ENCODE results near the gene PADI6. TPM values are rescaled to one million over a fixed set of nuclear protein-coding genes. Genes with fewer than 3 reads are reported as not detected.
A peak's percentile ranks its signal among the peaks of the same experiment; 100 is the strongest.

PADI6 gene
- total and polyA plus RNA-seq, 2 of the 8 experiments (the other 6 are each of a cell fraction or from before 2014, with no cell fraction given) = not detected

GRCh38 chr1:17347769-17348592 is 24.0 kb upstream of the PADI6 start:
- H3K4me3 ChIP-seq (ENCODE audit: extremely low read depth in 1 of 4, insufficient read depth in 2 of 4, low read depth in 3 of 4, low read length in 4 of 4) = no peak overlapping the region
- no peak overlapping the region for H3K4ac ChIP-seq (replicated peaks; ENCODE audit: insufficient read length, low read depth, low read length)
- H3K27me3 ChIP-seq (replicated peaks in 1 of 4; ENCODE audit: control insufficient read depth in 3 of 4, extremely low read depth in 1 of 4, insufficient read depth in 3 of 4, low read length in 3 of 4) = no peaks in the 10 kb centered on the region
- 89% methylated on average over 14 of the region's 19 CpGs; no CpG with 5 or more reads in 1 of the 2 experiments for WGBS, 2 experiments (ENCODE audit: extremely low coverage in 1 of 2, insufficient coverage in 1 of 2, insufficient read length in 1 of 2, insufficient replicate concordance in 2 of 2, low coverage in 1 of 2, low lambda C conversion rate in 2 of 2, missing lambda C conversion rate in 1 of 2)
- H3K9ac ChIP-seq (replicated peaks in 1 of 4; ENCODE audit: extremely low read depth in 1 of 4, low read depth in 3 of 4, low read length in 3 of 4) = no peak overlapping the region
- ChIA-PET CTCF (ENCODE audit: partially characterized antibody) (interaction anchor here (0.7 to 1.7 kb wide), 2 partner anchors 8 to 10 kb away, joined by 3 read pairs; no protein-coding TSS in a partner anchor), POLR2A (ENCODE audit: partially characterized antibody) (no interaction called here)
- H4K91ac ChIP-seq (replicated peaks; ENCODE audit: insufficient read length, low read length) = no peak overlapping the region
- no peak overlapping the region for H3K18ac ChIP-seq (ENCODE audit: extremely low read depth, low read length)
- H3K4me2 ChIP-seq (ENCODE audit: insufficient read depth in 1 of 2, low read depth in 2 of 2, low read length in 2 of 2) = no peak overlapping the region
- H3K79me1 ChIP-seq (ENCODE audit: low read depth, low read length) = no peaks in the 10 kb centered on the region
- DNase-seq (ENCODE audit: low read depth in 1 of 2, low spot score in 2 of 2) = no peak
- H3K4me1 ChIP-seq (replicated peaks in 1 of 4; ENCODE audit: control insufficient read depth in 3 of 4, insufficient read depth in 4 of 4, low read length in 3 of 4) = peaks cover 0 to 5% (median 0%) of the 10 kb centered on the region in 4 experiments; a peak in 1 of 7 replicates
- H2BK120ac ChIP-seq (replicated peaks; ENCODE audit: low read depth, low read length) = no peak overlapping the region
- H4K20me1 ChIP-seq (replicated peaks in 1 of 2; ENCODE audit: control insufficient read depth in 1 of 2, insufficient read depth in 2 of 2, low read length in 2 of 2) = peaks cover 0 to 2% of the 10 kb centered on the region in 2 experiments
- peaks cover 0 to 3% of the 10 kb centered on the region in 2 experiments; a peak in 2 of 4 replicates for H3K9me3 ChIP-seq (ENCODE audit: insufficient read depth in 2 of 2, low read depth in 1 of 2, low read length in 1 of 2)
- H3K56ac ChIP-seq (replicated peaks; ENCODE audit: insufficient read length, low read depth, low read length) = no peak overlapping the region
- FAIRE-seq = no peak
- H2BK15ac ChIP-seq (ENCODE audit: low read length) = no peak overlapping the region
- H2AFZ ChIP-seq (ENCODE audit: low read length) = no peak overlapping the region
- H2BK5ac ChIP-seq (ENCODE audit: low read depth, low read length) = 0 out of 2 replicates have a peak overlapping the region, but pooled peaks have one; percentile 49
- H2AK5ac ChIP-seq (ENCODE audit: low read depth, low read length) = no peak overlapping the region
- H3K14ac ChIP-seq (ENCODE audit: insufficient read length) = no peak overlapping the region
- H2BK20ac ChIP-seq (ENCODE audit: low read length) = no peak overlapping the region
- no peaks in the 10 kb centered on the region for H3K79me2 ChIP-seq (ENCODE audit: control insufficient read depth in 1 of 2, insufficient read depth in 2 of 2, low read length in 2 of 2)
- no peak overlapping the region for H4K8ac ChIP-seq (ENCODE audit: extremely low read depth, insufficient read depth, low read length)
- H3K27ac ChIP-seq (ENCODE audit: low read depth, low read length) = no peak overlapping the region; the same call in 1 of the 2 replicates
- H2BK12ac ChIP-seq (ENCODE audit: low read depth, low read length) = peak overlapping the region; percentile 71; the same call in 1 of the 2 replicates
- no peak overlapping the region for H4K5ac ChIP-seq (ENCODE audit: insufficient read length, low read depth, low read length)
- no peak overlapping the region for H3K23ac ChIP-seq (ENCODE audit: insufficient read length)
- no peaks in the 10 kb centered on the region for H3K36me3 ChIP-seq (ENCODE audit: control insufficient read depth in 2 of 4, insufficient read depth in 4 of 4, low read length in 3 of 4)
- no peaks in the 10 kb centered on the region for H3K23me2 ChIP-seq (ENCODE audit: low read depth, low read length)
- TF ChIP-seq CTCF (IDR thresholded peaks at IDR 0.05; ENCODE audit: control extremely low read depth in 1 of 3, insufficient read depth in 1 of 3, low read depth in 1 of 3, low read length in 3 of 3) = no peak
- TF ChIP-seq BACH1 (IDR thresholded peaks at IDR 0.05; ENCODE audit: low read length) = peak; percentile 74
- no peak for TF ChIP-seq NRF1 (IDR thresholded peaks at IDR 0.05; ENCODE audit: low read depth, low read length)
